WERI-Rb-1 (cell line): ENCODE results near the gene UBE2S.

Experiments
- DNase-seq: peaks from one replicate; pipeline ENCODE4 v3.0.0-alpha.2; 2020
- H3K27ac ChIP-seq: fragments of 250-450 bp; sonication (Bioruptor Pico); 2 replicates; pipeline ENCODE4 v1.5.1; 2020; ENCODE audit warnings: mild to moderate bottlenecking, moderate library complexity
- H3K27me3 ChIP-seq: fragments of 250-450 bp; sonication (Bioruptor Pico); 2 replicates; pipeline ENCODE4 v1.5.1; 2021; ENCODE audit warnings: mild to moderate bottlenecking, low read depth, moderate library complexity; ENCODE audit not compliant: insufficient read depth, severe bottlenecking
- H3K36me3 ChIP-seq: fragments of 250-450 bp; sonication (Bioruptor Pico); 2 replicates; pipeline ENCODE4 v1.5.1; 2020; ENCODE audit warnings: mild to moderate bottlenecking, moderate library complexity
- H3K4me3 ChIP-seq: 2 replicates; pipeline ENCODE4 v1.5.1; 2011; ENCODE audit warnings: low read depth, mild to moderate bottlenecking, control low read depth, low read length
- H3K9me3 ChIP-seq: fragments of 250-450 bp; sonication (Bioruptor Pico); 2 replicates; pipeline ENCODE4 v1.5.1; 2021; ENCODE audit warnings: mild to moderate bottlenecking, moderate library complexity; ENCODE audit not compliant: severe bottlenecking
- CTCF ChIP-seq: IDR thresholded peaks from 2 replicates; pipeline ENCODE4 v1.5.1; 2011; ENCODE audit warnings: low read depth, mild to moderate bottlenecking, control low read depth, inconsistent platforms, low read length

The UBE2S gene

GRCh38 chr19:55383279-55384130, 24.1 kb downstream of the UBE2S start:
- Histone ChIP-seq H3K4me3 (peak overlapping the region; percentile 37), H3K9me3 (no peaks in the 10 kb centered on the region), H3K36me3 (peaks cover 24% of the 10 kb centered on the region), H3K27me3 (no peaks in the 10 kb centered on the region), H3K27ac (peak overlapping the region; percentile 79)
- no peak for TF ChIP-seq CTCF
- DNase-seq, result peak; percentile 61

- Histone ChIP-seq H3K27me3 (no peaks in the 10 kb centered on the region), H3K4me3 (peak overlapping the region; percentile 3; the same call in 1 of the 2 replicates), H3K36me3 (peaks cover 15% of the 10 kb centered on the region), H3K9me3 (no peaks in the 10 kb centered on the region), H3K27ac (peak overlapping the region; percentile 72)
- no peak for TF ChIP-seq CTCF
- no peak for DNase-seq
These were observed 25.0 kb downstream of the UBE2S start for GRCh38 chr19:55382522-55383054.

GRCh38 chr19:55382013-55382412, 25.6 kb downstream of the UBE2S start:
- no peak for TF ChIP-seq CTCF

GRCh38 chr19:55379174-55379573, 28.4 kb downstream of the UBE2S start:
- Histone ChIP-seq H3K36me3 (no peaks in the 10 kb centered on the region), H3K27me3 (no peaks in the 10 kb centered on the region), H3K27ac (peak overlapping the region; percentile 73), H3K9me3 (no peaks in the 10 kb centered on the region), H3K4me3 (no peak overlapping the region)
- DNase-seq, result peak; percentile 85
- TF ChIP-seq CTCF, result no peak

More at GRCh38 chr19:55382013-55382412, 25.6 kb downstream of the UBE2S start:
- Histone ChIP-seq H3K27me3 (no peaks in the 10 kb centered on the region), H3K27ac (peak overlapping the region; percentile 72), H3K36me3 (peaks cover 9% of the 10 kb centered on the region), H3K4me3 (no peak overlapping the region), H3K9me3 (no peaks in the 10 kb centered on the region)
- DNase-seq, result no peak

GRCh38 chr19:55377356-55378131, 30.0 kb downstream of the UBE2S start:
- peak overlapping the region; percentile 37 for H3K27ac ChIP-seq
- no peak for TF ChIP-seq CTCF
- H3K4me3 ChIP-seq, result peak overlapping the region; percentile 46
- no peaks in the 10 kb centered on the region for H3K27me3 ChIP-seq
- no peak for DNase-seq
- H3K9me3 ChIP-seq, result no peaks in the 10 kb centered on the region
- no peaks in the 10 kb centered on the region for H3K36me3 ChIP-seq
